NCI-H226 (cell line): ENCODE measurements around the gene ADAMTS6.

Source experiments
- DNase-seq: peaks from one replicate; pipeline ENCODE4 v3.0.0-alpha.2; 2015

ADAMTS6 gene

DNA sequence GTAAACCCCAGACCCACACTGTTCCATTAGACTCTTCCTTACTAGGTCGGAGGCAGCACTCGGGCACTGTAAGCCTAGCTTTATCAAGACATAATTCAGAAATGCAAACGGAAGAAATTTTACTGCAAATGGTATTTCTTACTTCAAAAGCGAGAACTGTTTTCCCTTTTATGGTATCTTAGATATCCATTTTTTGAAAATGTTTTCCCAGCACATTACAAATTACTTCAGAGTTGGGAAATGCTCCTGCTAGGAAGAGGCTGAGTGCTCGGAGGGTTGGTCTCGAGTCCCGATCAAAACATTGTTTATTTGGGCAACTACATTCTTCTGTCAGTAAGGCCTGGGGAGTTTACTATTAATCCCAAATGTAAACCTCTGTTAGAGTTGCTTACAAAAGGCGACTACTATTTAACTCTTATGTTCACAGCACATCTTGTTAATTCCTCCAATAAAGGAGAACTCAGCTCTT, 380.1 kb downstream of the ADAMTS6 start:
- no peak for DNase-seq

GRCh38 chr5:65100911-65101631, 380.6 kb downstream of the ADAMTS6 start:
- peak; percentile 74 for DNase-seq
